ENCODE results near the gene TMEFF2.

The TMEFF2 gene

DNA sequence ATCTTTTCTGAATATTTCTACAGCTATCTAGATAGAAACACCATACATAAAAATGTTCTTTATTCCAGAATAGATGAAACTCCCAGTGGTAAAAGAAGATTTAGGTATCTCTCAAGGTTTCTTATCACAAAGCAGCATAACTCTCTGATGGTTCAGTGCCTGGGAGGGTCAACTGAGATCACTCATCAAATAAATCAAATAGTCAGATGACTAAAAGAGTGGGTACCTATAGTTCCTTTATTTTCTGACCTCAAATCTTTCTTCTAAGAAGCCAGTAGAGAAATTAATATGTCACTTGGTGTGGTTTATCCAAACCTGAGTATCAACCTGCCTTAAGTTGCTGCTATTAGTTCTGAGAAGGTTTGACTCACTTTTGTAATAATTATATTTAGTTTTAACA is 120.9 kb downstream of the TMEFF2 start:
- H3K9me3 ChIP-seq (ENCODE audit: severe bottlenecking), result no peaks in the 10 kb centered on the region
- TF ChIP-seq, protein P1, sequence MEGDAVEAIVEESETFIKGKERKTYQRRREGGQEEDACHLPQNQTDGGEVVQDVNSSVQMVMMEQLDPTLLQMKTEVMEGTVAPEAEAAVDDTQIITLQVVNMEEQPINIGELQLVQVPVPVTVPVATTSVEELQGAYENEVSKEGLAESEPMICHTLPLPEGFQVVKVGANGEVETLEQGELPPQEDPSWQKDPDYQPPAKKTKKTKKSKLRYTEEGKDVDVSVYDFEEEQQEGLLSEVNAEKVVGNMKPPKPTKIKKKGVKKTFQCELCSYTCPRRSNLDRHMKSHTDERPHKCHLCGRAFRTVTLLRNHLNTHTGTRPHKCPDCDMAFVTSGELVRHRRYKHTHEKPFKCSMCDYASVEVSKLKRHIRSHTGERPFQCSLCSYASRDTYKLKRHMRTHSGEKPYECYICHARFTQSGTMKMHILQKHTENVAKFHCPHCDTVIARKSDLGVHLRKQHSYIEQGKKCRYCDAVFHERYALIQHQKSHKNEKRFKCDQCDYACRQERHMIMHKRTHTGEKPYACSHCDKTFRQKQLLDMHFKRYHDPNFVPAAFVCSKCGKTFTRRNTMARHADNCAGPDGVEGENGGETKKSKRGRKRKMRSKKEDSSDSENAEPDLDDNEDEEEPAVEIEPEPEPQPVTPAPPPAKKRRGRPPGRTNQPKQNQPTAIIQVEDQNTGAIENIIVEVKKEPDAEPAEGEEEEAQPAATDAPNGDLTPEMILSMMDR (IDR thresholded peaks at IDR 0.05; ENCODE audit: poor library complexity, severe bottlenecking), result no peak
- H3K27me3 ChIP-seq (ENCODE audit: insufficient read depth, poor library complexity, severe bottlenecking), result no peaks in the 10 kb centered on the region
- no peaks in the 10 kb centered on the region for H3K36me3 ChIP-seq (ENCODE audit: low read depth)
- H3K27ac ChIP-seq (ENCODE audit: poor library complexity, severe bottlenecking), result no peak overlapping the region
- no peaks in the 10 kb centered on the region for H3K4me1 ChIP-seq (ENCODE audit: insufficient read depth, poor library complexity, severe bottlenecking)
- ATAC-seq (ENCODE audit: low read depth) (no peak), DNase-seq (ENCODE audit: low spot score) (no peak)
- H3K4me3 ChIP-seq (ENCODE audit: severe bottlenecking), result no peak overlapping the region

DNA sequence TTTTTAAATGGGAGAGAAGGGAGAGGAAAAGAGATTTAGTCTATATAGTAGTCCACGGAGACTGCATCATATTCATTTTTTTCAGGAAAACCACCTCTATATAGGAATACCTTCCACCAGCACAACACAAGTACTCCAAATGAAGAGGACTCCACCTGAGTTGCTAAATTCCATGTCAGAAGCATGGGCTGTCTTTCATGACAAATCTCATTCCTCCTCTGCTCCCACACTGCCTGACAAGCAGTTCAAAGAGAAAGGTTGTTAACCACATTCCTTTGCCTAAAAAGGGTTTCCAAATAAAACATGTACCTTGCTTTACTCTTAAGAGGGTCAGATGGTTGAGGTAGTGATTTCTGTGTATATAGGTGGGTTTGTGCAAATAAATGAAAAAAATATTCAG is 122.0 kb downstream of the TMEFF2 start:
- Histone ChIP-seq H3K27ac (ENCODE audit: poor library complexity, severe bottlenecking) (no peak overlapping the region), H3K4me3 (ENCODE audit: severe bottlenecking) (no peak overlapping the region), H3K4me1 (ENCODE audit: insufficient read depth, poor library complexity, severe bottlenecking) (no peaks in the 10 kb centered on the region), H3K9me3 (ENCODE audit: severe bottlenecking) (no peaks in the 10 kb centered on the region), H3K27me3 (ENCODE audit: insufficient read depth, poor library complexity, severe bottlenecking) (no peaks in the 10 kb centered on the region), H3K36me3 (ENCODE audit: low read depth) (no peaks in the 10 kb centered on the region)
- TF ChIP-seq, protein P1 (IDR thresholded peaks at IDR 0.05; ENCODE audit: poor library complexity, severe bottlenecking), result no peak
- DNase-seq (ENCODE audit: low spot score) (no peak), ATAC-seq (ENCODE audit: low read depth) (no peak)

GRCh38 chr2:192072261-192072660 is 122.5 kb downstream of the TMEFF2 start:
- Histone ChIP-seq H3K36me3 (ENCODE audit: low read depth) (no peaks in the 10 kb centered on the region), H3K4me1 (ENCODE audit: insufficient read depth, poor library complexity, severe bottlenecking) (no peaks in the 10 kb centered on the region), H3K27ac (ENCODE audit: poor library complexity, severe bottlenecking) (no peak overlapping the region), H3K27me3 (ENCODE audit: insufficient read depth, poor library complexity, severe bottlenecking) (no peaks in the 10 kb centered on the region), H3K4me3 (ENCODE audit: severe bottlenecking) (no peak overlapping the region), H3K9me3 (ENCODE audit: severe bottlenecking) (no peaks in the 10 kb centered on the region)
- ATAC-seq (ENCODE audit: low read depth) (no peak), DNase-seq (ENCODE audit: low spot score) (no peak)
- TF ChIP-seq, protein P1 (IDR thresholded peaks at IDR 0.05; ENCODE audit: poor library complexity, severe bottlenecking), result no peak

DNA sequence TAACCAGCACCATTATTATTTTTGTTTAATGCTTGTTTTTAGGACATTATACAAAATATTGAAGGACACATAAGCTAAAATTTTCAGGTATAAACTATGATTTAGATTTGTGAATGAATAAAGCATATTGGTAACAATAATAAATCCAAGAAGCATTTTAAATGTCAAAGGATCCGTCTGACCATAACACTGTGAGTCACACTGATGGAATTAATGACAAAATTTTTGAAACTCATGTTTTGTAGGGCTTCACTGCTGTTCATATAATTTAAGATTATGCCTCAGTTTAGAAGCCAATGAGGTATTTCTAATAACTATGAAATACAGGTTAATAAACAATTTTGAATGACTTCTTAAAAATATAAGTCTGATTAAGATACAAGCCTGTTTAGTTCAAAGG is 124.6 kb downstream of the TMEFF2 start:
- no peak for ATAC-seq (ENCODE audit: low read depth)
- H3K27me3 ChIP-seq (ENCODE audit: insufficient read depth, poor library complexity, severe bottlenecking), result no peaks in the 10 kb centered on the region
- H3K9me3 ChIP-seq (ENCODE audit: severe bottlenecking), result no peaks in the 10 kb centered on the region
- H3K4me3 ChIP-seq (ENCODE audit: severe bottlenecking), result no peak overlapping the region
- no peaks in the 10 kb centered on the region for H3K4me1 ChIP-seq (ENCODE audit: insufficient read depth, poor library complexity, severe bottlenecking)
- DNase-seq (ENCODE audit: low spot score), result no peak
- no peak overlapping the region for H3K27ac ChIP-seq (ENCODE audit: poor library complexity, severe bottlenecking)
- H3K36me3 ChIP-seq (ENCODE audit: low read depth), result no peaks in the 10 kb centered on the region
- TF ChIP-seq, protein P1 (IDR thresholded peaks at IDR 0.05; ENCODE audit: poor library complexity, severe bottlenecking), result no peak

- TF ChIP-seq, protein P1 (IDR thresholded peaks at IDR 0.05; ENCODE audit: poor library complexity, severe bottlenecking), result no peak
- Histone ChIP-seq H3K9me3 (ENCODE audit: severe bottlenecking) (no peaks in the 10 kb centered on the region), H3K4me3 (ENCODE audit: severe bottlenecking) (no peak overlapping the region), H3K27ac (ENCODE audit: poor library complexity, severe bottlenecking) (no peak overlapping the region), H3K27me3 (ENCODE audit: insufficient read depth, poor library complexity, severe bottlenecking) (no peaks in the 10 kb centered on the region), H3K4me1 (ENCODE audit: insufficient read depth, poor library complexity, severe bottlenecking) (no peaks in the 10 kb centered on the region), H3K36me3 (ENCODE audit: low read depth) (no peaks in the 10 kb centered on the region)
- no peak for ATAC-seq (ENCODE audit: low read depth)
- DNase-seq (ENCODE audit: low spot score), result no peak
Measured at GRCh38 chr2:192069417-192069816, 125.3 kb downstream of the TMEFF2 start.
